ENCODE results near the gene GRAP.
"Not testable (repeated sequence)": the region's sequence is repeated elsewhere in the genome, so short reads cannot be mapped to it uniquely, and the experiment has no call there.

GRAP gene

GRCh38 chr17:19041871-19042270 lies 4.9 kb downstream of the GRAP start:
- not testable (repeated sequence) for DNase-seq

- not testable (repeated sequence) for DNase-seq
These were observed 6.4 kb downstream of the GRAP start for GRCh38 chr17:19040350-19040749.

- not testable (repeated sequence) for DNase-seq
These were observed 8.0 kb downstream of the GRAP start for GRCh38 chr17:19038730-19039129.

GRCh38 chr17:19038007-19038406 lies 8.8 kb downstream of the GRAP start:
- DNase-seq = not testable (repeated sequence)

GRCh38 chr17:19037547-19037946 lies 9.2 kb downstream of the GRAP start:
- DNase-seq = not testable (repeated sequence)

- not testable (repeated sequence) for DNase-seq
These were observed 10.6 kb downstream of the GRAP start for GRCh38 chr17:19036186-19036585.

- DNase-seq = not testable (repeated sequence)
These were observed 14.3 kb downstream of the GRAP start for GRCh38 chr17:19032377-19032988.

- not testable (repeated sequence) for DNase-seq
These were observed 15.0 kb downstream of the GRAP start for GRCh38 chr17:19031729-19032128.

- not testable (repeated sequence) for DNase-seq
These were observed 15.8 kb downstream of the GRAP start for GRCh38 chr17:19030771-19031449.

GRCh38 chr17:19029740-19030139 lies 17.0 kb downstream of the GRAP start:
- not testable (repeated sequence) for DNase-seq

- not testable (repeated sequence) for DNase-seq
These were observed 18.1 kb downstream of the GRAP start for GRCh38 chr17:19028671-19029070.

GRCh38 chr17:19024101-19025078 lies 22.4 kb downstream of the GRAP start:
- no peak for DNase-seq

GRCh38 chr17:19023209-19023999 lies 23.4 kb downstream of the GRAP start:
- no peak for DNase-seq

- DNase-seq = no peak
These were observed 24.0 kb downstream of the GRAP start for GRCh38 chr17:19022747-19023146.

GRCh38 chr17:19022128-19022527 lies 24.6 kb downstream of the GRAP start:
- DNase-seq = no peak

GRCh38 chr17:19021622-19022083 lies 25.1 kb downstream of the GRAP start:
- no peak for DNase-seq

- DNase-seq = not testable (repeated sequence)
These were observed 25.6 kb downstream of the GRAP start for GRCh38 chr17:19021011-19021621.

- DNase-seq = no peak
These were observed 26.7 kb downstream of the GRAP start for GRCh38 chr17:19020016-19020415.

- no peak for DNase-seq
These were observed 27.5 kb downstream of the GRAP start for GRCh38 chr17:19019041-19019941.

- DNase-seq = no peak
These were observed 28.2 kb downstream of the GRAP start for GRCh38 chr17:19018600-19018950.

All from NCI-H2029 (cell line).